Esophagus muscularis mucosa (tissue), 4 donors: ENCODE data around the gene EPHA6. TPM values are rescaled to one million over a fixed set of nuclear protein-coding genes. Genes with fewer than 3 reads are reported as not detected.

Experiments
- DNase-seq: peaks from one replicate; pipeline ENCODE4 v3.0.0-alpha.2; 2017; ENCODE audit errors: extremely low spot score
- H3K27ac ChIP-seq, 4 donors: fragments of 200-600 bp; sonication (generic); replicated peaks in 1 of 4; 1 replicate in 3 of 4; 2 replicates in 1 of 4; pipeline ENCODE4 v1.5.1; 2016 to 2019; ENCODE audit warnings: mild to moderate bottlenecking in 1 of 4
- H3K27me3 ChIP-seq, 4 donors: fragments of 200-600 bp; sonication (generic); one replicate each; pipeline versions ENCODE4 v1.5.1 to v1.6.0; 2016 to 2019
- H3K36me3 ChIP-seq, 4 donors: fragments of 200-600 bp; sonication (generic); one replicate each; pipeline ENCODE4 v1.5.1; 2016 to 2019
- H3K4me1 ChIP-seq, 4 donors: fragments of 200-600 bp; sonication (generic); one replicate each; pipeline ENCODE4 v1.5.1; 2016 to 2019
- H3K4me3 ChIP-seq, 4 donors: fragments of 200-600 bp; sonication (generic); 1 replicate in 2 of 4; 2 replicates in 2 of 4; pipeline ENCODE4 v1.5.1; 2016 to 2019; ENCODE audit warnings: mild to moderate bottlenecking in 4 of 4, moderate library complexity in 1 of 4
- H3K9me3 ChIP-seq, 4 donors: fragments of 200-600 bp; sonication (generic); 1 replicate in 3 of 4; 2 replicates in 1 of 4; pipeline ENCODE4 v1.5.1; 2016 to 2019
- CTCF ChIP-seq, 3 experiments: fragments of 200-600 bp in 2 of 3; fragments of 450-650 bp in 1 of 3; sonication (generic) in 2 of 3; IDR thresholded peaks; one replicate each; pipeline ENCODE4 v1.5.1; 2017 to 2019; ENCODE audit warnings: antibody characterized with exemption in 3 of 3, mild to moderate bottlenecking in 2 of 3, moderate library complexity in 1 of 3
- EP300 ChIP-seq: sonication (generic); formaldehyde crosslinking; IDR thresholded peaks from one replicate; pipeline ENCODE4 v1.6.1; 2017; ENCODE audit warnings: antibody characterized with exemption
- POLR2A ChIP-seq: fragments of 450-650 bp; IDR thresholded peaks from one replicate; pipeline ENCODE4 v1.6.1; 2017; ENCODE audit warnings: antibody characterized with exemption, moderate library complexity, mild to moderate bottlenecking, low read depth
- POLR2AphosphoS5 ChIP-seq, 2 donors: sonication (generic); formaldehyde crosslinking; IDR thresholded peaks; one replicate each; pipeline ENCODE4 v1.6.1; 2017; ENCODE audit warnings: antibody characterized with exemption in 2 of 2
- whole genome bisulfite sequencing: methylation state at CpG from one replicate; pipeline ENCODE4 v1.1.5; 2018; 5-methylcytosine and 5-hydroxymethylcytosine counted together
- intact Hi-C: fragments of 100-400 bp; cut with DNase I; formaldehyde crosslinking; loops from one replicate; pipeline ENCODE4 v1.15.1; 2023
- total RNA-seq, 4 donors: library from RNA; depleted of rRNA; stranded (reverse); fragments of >200 nt; gene quantifications; one replicate each; pipeline versions ENCODE4 v1.1.0 to v1.2.1, GENCODE V29; 2016

The EPHA6 gene
- total RNA-seq, 4 donors from 2014 or later = 1.8 to 8.3 (median 4.2) TPM

GRCh38 chr3:97432914-97433313 is 618.5 kb downstream of the EPHA6 start:
- TF ChIP-seq POLR2A (no peak), CTCF (IDR thresholded peaks at IDR 0.05) (no peak), POLR2AphosphoS5 (IDR thresholded peaks at IDR 0.05) (no peak), EP300 (no peak)
- Histone ChIP-seq H3K27me3 (no peaks in the 10 kb centered on the region), H3K27ac (no peak overlapping the region), H3K36me3 (no peaks in the 10 kb centered on the region), H3K4me3 (no peak overlapping the region), H3K9me3 (no peaks in the 10 kb centered on the region), H3K4me1 (no peaks in the 10 kb centered on the region)
- 81% methylated on average over 2 of the region's 2 CpGs for WGBS
- intact Hi-C loops = no loop called here
- no peak for DNase-seq

GRCh38 chr3:97438131-97438530 is 623.7 kb downstream of the EPHA6 start:
- no peaks in the 10 kb centered on the region for H3K4me1 ChIP-seq
- 76% methylated on average over 1 of the region's 1 CpG for WGBS
- TF ChIP-seq POLR2A (no peak), EP300 (no peak), CTCF (IDR thresholded peaks at IDR 0.05) (no peak), POLR2AphosphoS5 (IDR thresholded peaks at IDR 0.05) (no peak)
- H3K27ac ChIP-seq = no peak overlapping the region
- H3K36me3 ChIP-seq = no peaks in the 10 kb centered on the region
- no peaks in the 10 kb centered on the region for H3K9me3 ChIP-seq
- no peak for DNase-seq
- H3K4me3 ChIP-seq = no peak overlapping the region
- H3K27me3 ChIP-seq = no peaks in the 10 kb centered on the region
- intact Hi-C loops = no loop called here

- WGBS = 86% methylated on average over 1 of the region's 1 CpG
- DNase-seq = no peak
- no peak overlapping the region for H3K27ac ChIP-seq
- intact Hi-C loops = no loop called here
- TF ChIP-seq EP300 (no peak), POLR2A (no peak), POLR2AphosphoS5 (IDR thresholded peaks at IDR 0.05) (no peak), CTCF (IDR thresholded peaks at IDR 0.05) (no peak)
- H3K9me3 ChIP-seq = no peaks in the 10 kb centered on the region
- no peak overlapping the region for H3K4me3 ChIP-seq
- H3K36me3 ChIP-seq = no peaks in the 10 kb centered on the region
- no peaks in the 10 kb centered on the region for H3K4me1 ChIP-seq
- no peaks in the 10 kb centered on the region for H3K27me3 ChIP-seq
Observed at GRCh38 chr3:97439373-97439772, 625.0 kb downstream of the EPHA6 start.

GRCh38 chr3:97464035-97464434 is 649.6 kb downstream of the EPHA6 start:
- Histone ChIP-seq H3K9me3 (no peaks in the 10 kb centered on the region), H3K36me3 (no peaks in the 10 kb centered on the region), H3K27ac (no peak overlapping the region), H3K4me1 (peaks cover 0 to 10% (median 5%) of the 10 kb centered on the region in 4 donors), H3K4me3 (no peak overlapping the region), H3K27me3 (no peaks in the 10 kb centered on the region)
- no peak for DNase-seq
- 0% methylated on average over 1 of the region's 1 CpG for WGBS
- TF ChIP-seq EP300 (no peak), POLR2AphosphoS5 (IDR thresholded peaks at IDR 0.05) (no peak)
- intact Hi-C loops = no loop called here

- WGBS = 33% methylated on average over 2 of the region's 2 CpGs
- Histone ChIP-seq H3K27me3 (no peaks in the 10 kb centered on the region), H3K4me1 (no peaks in the 10 kb centered on the region), H3K4me3 (no peak overlapping the region), H3K9me3 (no peaks in the 10 kb centered on the region), H3K27ac (no peak overlapping the region), H3K36me3 (no peaks in the 10 kb centered on the region)
- TF ChIP-seq POLR2AphosphoS5 (IDR thresholded peaks at IDR 0.05) (no peak), EP300 (no peak), POLR2A (no peak), CTCF (IDR thresholded peaks at IDR 0.05) (no peak)
- intact Hi-C loops = no loop called here
- no peak for DNase-seq
Observed at GRCh38 chr3:97470481-97470880, 656.1 kb downstream of the EPHA6 start.
